Mammary epithelial cell (primary cell): Measurements from ENCODE around the gene SPPL2B.
"Not testable (repeated sequence)": the region's sequence is repeated elsewhere in the genome, so short reads cannot be mapped to it uniquely, and the experiment has no call there.

Source experiments
- EZH2 ChIP-seq: IDR thresholded peaks from 2 replicates; pipeline ENCODE4 v1.6.1; 2012; ENCODE audit warnings: low read length, inconsistent platforms, borderline replicate concordance
- TF ChIP-seq, protein P1 (sequence below), 2 donors: IDR thresholded peaks in 1 of 2; conservative IDR thresholded peaks in 1 of 2; 2 replicates each; pipeline ENCODE4 v1.5.1; 2011 to 2012; ENCODE audit warnings: inconsistent platforms in 2 of 2, low read length in 2 of 2, mild to moderate bottlenecking in 2 of 2, control low read depth in 1 of 2, low read depth in 1 of 2; ENCODE audit not compliant: insufficient read depth in 1 of 2; ENCODE audit errors: extremely low read depth in 1 of 2

GRCh38 chr19:2392899-2393298 lies 64.4 kb downstream of the SPPL2B start:
- TF ChIP-seq, protein P1, sequence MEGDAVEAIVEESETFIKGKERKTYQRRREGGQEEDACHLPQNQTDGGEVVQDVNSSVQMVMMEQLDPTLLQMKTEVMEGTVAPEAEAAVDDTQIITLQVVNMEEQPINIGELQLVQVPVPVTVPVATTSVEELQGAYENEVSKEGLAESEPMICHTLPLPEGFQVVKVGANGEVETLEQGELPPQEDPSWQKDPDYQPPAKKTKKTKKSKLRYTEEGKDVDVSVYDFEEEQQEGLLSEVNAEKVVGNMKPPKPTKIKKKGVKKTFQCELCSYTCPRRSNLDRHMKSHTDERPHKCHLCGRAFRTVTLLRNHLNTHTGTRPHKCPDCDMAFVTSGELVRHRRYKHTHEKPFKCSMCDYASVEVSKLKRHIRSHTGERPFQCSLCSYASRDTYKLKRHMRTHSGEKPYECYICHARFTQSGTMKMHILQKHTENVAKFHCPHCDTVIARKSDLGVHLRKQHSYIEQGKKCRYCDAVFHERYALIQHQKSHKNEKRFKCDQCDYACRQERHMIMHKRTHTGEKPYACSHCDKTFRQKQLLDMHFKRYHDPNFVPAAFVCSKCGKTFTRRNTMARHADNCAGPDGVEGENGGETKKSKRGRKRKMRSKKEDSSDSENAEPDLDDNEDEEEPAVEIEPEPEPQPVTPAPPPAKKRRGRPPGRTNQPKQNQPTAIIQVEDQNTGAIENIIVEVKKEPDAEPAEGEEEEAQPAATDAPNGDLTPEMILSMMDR (conservative IDR thresholded peaks at IDR 0.05 in 1 of 2, IDR thresholded peaks at IDR 0.05 in 1 of 2; ENCODE audit: extremely low read depth in 1 of 2, insufficient read depth in 1 of 2, low read depth in 1 of 2, low read length in 2 of 2), result not testable (repeated sequence)
- not testable (repeated sequence) for TF ChIP-seq EZH2
